ENCODE data around the gene CSTB.

CSTB gene

GRCh38 chr21:43789276-43790009 lies 13.3 kb upstream of the CSTB start, which contains the start of gene RRP1:
Gene RRP1 (plus strand): TSS chr21:43789577. CDS start chr21:43789630, 53 bp downstream.
- peak; percentile 92 to 94 for DNase-seq

DNA sequence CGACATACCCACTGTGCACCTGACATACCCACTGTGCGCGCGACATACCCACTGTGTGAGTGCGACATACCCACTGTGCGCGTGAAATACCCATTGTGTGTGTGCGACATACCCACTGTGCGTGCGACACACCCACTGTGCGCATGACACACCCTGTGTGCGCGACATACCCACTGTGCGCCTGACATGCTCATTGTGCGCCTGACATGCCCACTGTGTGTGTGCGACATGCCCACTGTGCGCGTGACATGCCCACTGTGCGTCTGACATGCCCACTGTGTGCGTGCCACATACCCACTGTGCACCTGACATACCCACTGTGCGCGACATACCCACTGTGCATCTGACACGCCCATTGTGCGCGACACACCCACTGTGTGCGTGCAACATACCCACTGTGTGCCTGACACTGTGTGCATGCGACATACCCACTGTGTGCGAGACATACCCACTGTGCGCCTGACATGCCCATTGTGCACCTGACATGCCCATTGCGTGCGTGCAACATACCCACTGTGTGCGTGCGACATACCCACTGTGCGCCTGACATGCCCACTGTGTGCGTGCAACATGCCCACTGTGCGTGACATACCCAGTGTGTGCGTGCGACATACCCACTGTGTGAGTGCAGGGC lies 10.8 kb upstream of the CSTB start:
- no peak for DNase-seq

DNA sequence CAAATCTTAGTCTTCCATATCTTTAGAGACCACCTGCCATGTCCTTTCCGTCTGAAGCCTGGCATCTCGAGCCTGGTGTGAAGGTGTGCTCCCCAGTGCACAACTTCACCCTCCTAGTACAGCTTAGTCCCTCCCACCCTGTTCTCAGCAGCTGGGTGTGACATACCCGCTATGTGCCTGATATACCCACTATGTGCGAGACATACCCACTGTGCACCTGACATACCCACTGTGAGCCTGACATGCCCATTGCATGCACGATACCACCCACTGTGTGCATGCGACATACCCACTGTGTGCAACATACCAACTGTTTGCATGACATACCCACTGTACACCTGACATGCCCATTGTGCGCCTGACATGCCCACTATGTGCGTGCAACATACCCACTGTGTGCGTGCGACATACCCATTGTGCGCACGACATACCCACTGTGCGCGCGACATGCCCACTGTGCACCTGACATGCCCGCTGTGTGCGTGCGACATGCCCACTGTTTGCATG lies 10.2 kb upstream of the CSTB start:
- DNase-seq = no peak

DNA sequence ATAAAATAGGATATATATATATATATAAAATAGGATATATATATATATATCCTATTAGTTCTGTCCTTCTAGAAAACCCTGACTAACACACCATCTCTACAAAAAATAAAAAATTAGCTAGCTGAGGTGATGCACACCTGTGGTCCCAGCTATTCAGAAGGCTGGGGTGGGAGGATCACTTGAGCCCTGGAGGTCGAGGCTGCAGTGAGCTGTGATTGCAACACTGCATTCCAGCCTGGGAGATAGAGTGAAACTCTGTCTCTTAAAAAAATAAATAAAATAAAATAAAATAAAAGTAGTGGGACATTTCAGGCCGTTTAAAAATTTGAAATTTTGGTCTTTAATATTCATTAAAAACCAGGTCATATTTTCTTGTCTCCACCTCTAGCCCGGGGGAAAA lies 9.0 kb upstream of the CSTB start:
- DNase-seq = no peak

DNA sequence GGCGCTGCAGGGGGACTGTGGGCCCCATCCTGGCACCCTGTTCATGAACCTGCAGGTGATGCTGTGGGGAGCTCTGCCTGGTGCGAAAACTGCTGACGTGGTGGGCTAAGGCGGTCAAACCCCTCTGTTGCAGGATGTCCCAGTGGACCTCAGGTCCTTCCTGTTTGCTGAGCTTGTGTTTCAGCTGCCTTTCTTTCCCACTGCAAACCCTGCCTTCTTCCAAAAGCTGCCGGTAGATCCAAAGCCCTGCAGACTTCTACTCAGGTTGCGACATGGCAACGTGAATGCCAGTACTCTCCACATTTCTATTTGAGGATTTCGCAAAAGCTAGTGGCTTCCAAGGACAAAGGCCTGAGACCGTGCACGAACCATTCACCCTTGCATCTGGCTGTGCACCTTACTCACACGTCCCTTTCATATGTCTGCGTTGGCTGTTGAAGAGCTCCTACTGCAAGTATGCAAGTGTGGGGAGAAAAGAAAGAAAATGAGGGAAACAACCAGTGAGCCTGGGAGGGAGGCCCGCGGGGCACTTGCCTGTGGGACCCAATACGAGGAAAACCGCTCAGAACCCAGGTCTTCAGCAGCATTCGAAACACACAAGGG lies 7.1 kb upstream of the CSTB start:
- DNase-seq = peak in 1 of 2 donors; percentile 40

DNA sequence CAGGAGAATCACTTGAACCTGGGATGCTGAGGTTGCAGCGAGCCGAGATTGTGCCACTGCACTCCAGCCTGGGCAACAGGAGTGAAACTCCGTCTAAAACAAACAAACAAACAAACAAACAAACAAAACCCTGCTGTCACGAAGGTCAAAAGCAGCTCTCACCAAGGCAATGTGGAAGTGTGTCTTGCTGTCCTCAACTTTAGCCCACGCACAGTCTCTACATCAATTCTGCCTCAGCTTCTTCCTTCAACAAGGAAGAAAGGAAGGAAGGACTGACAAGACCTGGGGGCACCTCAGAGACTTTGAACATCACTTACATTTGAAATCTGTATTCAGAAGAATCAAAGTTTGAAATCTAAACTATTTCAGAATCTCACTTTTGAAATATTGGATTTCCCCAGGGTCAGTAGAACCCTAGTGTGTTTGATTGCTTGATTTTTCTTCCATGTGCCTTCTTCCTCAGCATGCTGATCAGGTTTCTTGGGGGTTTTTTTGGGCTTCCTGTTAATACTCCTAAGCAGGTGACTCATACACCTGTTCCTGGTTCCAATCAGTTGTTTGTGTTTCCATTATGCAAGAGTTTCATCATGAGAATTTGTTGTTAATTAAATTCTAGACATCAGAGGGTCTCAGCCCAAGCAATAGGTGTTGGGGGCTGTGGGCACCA lies 6.5 kb upstream of the CSTB start:
- peak; percentile 32 to 77 for DNase-seq

- DNase-seq = peak; percentile 52 to 68
These were observed 5.7 kb upstream of the CSTB start for GRCh38 chr21:43781846-43782245.

DNA sequence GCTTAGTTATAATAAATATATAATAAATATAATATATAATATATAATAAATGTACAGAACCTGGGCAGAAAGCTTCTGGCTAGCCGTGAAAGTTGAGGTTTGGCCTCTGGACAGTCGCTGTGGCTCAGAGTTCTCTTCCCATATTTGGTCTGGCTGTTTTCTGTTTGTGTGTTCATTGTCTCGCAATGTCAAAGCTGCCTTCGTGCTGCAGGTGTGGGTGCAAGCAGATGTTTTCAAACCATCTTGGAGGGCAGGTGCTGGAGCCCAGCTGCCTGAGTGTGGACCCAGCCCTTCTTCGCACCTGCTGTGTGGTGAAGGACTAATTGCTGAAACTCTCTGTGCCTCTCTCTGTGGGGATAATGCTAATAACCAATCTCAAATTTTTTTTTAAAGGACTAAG lies 3.6 kb upstream of the CSTB start:
- DNase-seq = peak in 1 of 2 donors; percentile 31

DNA sequence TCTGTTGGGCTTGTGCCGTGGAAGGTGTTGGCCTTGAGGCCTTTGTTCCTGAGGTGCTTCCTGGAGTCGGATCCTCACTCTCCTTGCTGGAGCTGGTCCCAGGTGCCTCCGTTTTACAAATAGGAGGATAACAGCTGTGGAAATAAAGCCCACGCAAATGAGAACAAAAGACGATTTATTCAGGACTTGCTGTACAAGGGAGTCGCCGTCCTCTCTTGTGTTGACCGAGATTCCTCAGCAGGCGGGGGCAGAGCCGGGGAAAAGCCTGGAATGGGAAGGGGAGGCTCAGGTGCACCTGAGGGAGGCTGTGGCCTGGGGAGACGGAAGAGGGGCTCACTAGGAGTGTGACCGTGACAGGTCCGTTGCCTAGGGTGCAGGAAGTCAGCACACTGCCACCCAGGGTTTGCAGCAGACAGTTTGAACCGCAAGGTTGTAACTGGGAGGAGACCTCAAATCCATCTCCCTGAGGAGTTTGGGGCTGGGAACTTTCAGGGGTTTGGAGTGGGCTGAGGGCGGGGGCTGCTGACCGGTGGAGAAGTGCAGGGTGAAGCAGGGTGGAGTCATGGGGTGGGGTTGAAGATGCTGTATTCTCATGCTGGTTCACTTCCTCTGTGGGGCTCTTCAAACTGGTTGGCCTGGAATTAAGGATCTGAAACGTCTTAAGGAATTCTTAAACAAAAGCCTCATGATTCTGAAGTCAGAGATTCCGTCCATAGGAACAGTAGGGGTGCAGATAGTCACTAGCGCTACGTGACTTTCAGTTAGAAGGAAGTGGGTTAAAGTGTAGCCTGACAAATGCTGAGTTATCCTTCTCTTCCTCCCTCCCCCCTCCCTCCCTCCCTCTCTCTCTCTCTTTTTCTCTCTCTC lies 2.6 kb upstream of the CSTB start:
- peak; percentile 93 to 96 for DNase-seq

- no peak for DNase-seq
These were observed 1.8 kb upstream of the CSTB start for GRCh38 chr21:43777953-43778352.

DNA sequence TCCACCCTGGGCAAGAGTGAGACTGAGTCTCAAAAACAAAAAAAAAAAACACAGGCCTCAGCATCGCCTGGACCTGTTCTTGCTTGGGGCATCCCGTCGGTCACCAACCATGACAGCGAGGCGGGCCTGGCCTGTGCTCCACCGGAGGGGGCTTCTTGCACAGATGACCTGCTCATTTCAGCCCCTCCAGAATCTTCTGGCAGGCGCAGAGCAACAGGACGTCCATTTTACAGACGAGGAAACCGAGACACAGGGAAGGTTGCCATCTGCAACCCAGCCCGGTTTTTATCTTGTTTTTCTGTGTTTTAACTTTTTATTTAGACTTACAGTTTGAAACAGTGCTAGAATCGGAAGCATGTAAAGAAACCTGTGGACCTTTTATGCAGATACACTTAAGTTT lies 918 bp downstream of the CSTB start:
- DNase-seq = peak in 1 of 2 donors; percentile 34

- DNase-seq = peak in 1 of 2 donors; percentile 15
These were observed 1.9 kb downstream of the CSTB start for GRCh38 chr21:43774163-43774562.

DNA sequence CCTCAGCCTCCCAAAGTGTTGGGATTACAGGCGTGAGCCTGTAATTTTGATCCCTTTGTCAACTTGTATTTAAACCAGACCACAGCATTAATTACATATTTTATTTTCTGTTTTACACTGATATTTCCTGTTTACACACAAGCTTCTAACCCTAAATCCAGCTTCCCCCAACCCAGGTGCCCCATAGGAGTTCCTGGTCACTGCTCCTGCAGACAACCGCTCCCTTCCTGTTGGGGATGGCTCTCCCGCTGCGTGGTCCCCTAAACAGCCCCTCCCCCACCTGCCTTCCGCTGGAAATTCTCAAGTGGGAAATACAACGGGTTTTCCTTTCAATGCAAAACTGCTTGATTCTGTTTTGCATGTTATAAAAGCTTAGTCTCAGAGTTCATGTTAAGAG lies 3.7 kb downstream of the CSTB start:
- peak; percentile 38 to 58 for DNase-seq

DNA sequence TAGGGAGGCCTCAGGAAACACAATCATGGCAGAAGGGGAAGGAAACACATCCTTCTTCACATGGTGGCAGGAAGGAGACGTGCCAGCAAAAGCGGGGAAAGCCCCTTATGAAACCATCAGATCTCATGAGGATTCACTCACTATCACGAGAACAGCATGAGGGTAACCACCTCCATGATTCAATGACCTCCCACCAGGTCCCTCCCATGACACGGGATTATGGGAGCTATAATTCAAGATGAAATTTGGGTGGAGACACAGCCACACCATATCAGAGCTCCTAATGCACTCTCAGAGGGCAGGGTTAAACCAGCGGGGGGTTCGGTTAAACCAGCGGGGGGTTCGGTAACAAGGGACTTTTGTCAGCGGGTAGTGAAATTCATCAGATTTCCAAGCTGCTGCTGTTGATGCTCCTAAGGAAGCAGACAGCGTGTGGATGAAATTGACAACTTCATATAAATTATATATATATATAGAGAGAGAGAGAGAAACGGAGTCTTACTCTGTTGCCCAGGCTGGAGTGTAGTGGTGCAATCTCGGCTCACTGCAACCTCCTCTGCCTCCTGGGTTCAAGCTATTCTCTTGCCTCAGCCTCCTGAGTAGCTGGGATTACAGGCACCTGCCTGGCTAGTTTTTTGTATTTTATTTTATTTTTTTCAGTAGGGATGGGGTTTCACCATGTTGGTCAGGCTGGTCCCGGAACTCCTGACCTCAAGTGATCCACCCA lies 4.2 kb downstream of the CSTB start:
- DNase-seq = peak; percentile 95 to 97

GRCh38 chr21:43771199-43771675 lies 4.9 kb downstream of the CSTB start:
- DNase-seq = peak; percentile 49 to 70

DNA sequence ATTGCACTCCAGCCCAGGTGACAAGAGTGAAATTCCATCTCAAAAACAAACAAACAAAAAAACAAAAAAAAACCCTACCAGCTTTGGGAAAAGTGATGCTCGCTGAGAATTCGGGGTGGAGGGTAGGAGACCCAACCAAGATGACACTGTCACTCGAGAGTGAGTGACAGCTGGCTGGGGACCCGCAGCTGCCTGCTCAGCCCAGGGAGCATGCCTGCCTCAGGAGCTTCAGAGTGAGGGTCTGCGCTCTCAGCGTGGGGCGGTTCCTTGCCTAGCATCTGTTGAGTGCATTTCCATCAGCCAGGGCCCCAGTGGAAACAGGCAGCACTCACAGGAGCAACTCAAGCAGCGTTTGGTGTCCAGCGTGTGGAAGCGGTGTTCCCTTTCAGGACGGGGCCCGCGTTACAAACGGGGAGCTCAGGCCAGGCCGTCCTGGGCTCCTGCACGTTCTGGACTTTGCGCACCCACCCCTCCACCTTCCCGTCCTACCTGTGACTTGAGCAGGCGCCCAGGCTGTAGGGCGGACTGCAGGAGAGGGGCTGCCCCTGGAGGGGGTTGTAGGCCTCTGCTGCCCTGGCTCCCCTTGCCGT lies 5.9 kb downstream of the CSTB start:
- DNase-seq = no peak

GRCh38 chr21:43769325-43769958 lies 6.7 kb downstream of the CSTB start:
- no peak for DNase-seq

DNA sequence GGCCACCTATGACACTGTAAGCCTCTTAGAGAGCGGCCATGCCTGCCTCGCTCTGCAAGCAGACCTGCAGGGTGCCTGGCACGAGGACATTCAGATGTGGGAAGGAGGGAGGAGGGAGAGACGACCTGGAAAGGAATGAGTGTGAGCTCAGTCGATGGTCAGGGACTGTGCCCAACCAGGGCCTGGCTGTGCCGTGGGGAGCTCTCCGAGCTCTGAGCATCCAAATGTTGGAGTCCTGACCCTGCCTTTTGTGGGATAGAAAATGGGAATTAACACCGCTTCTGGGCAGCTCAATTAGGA lies 7.3 kb downstream of the CSTB start:
- DNase-seq = no peak

DNA sequence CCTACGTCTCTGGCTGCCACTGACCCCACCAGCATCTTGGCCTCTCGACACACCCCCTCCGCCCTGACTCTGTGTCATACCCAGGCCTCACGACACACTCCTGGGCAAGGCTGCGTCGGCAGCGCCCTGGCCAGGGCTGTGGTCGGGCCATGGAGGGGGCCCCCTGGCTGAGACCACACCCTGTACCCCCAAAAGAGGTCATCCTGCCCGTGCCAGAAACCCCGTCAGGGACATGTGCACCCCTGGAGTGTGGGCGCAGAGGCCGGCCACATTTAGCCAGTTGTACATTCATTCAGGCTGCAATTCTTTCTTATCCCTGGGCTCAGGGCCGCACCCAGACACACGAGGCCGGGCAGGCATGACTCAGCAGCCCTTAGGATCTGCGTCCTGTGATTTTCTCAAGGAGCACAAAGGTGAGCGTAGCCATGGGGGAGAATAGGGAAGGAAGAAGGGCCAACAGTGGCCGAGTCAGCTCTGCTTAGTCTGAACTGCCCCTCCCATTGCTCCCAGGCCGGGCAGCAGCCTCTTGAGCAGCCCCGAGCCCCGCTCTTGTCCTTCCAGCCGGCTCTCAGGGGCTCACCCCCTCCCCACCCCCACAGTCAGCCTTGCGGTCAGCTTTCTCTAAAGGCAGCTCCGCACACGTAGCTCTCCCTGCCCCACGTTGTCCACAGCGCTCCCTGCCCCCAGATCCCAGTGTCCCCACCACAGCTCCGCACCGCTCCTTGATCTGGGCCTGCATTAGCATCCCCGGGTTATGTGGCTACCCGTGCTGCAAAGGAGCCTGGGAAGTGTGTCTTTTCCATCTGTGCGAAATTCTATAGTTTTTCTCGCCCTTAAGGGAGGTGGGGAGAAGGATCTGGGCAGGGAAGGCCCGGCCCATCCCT lies 7.9 kb downstream of the CSTB start:
- DNase-seq = peak; percentile 91 to 97
